PC-3 (cell line): ENCODE results near the gene ATF6.

Experiments used
- EZH2 ChIP-seq: fragments of 300-600 bp; sonication (generic); IDR thresholded peaks from one replicate; pipeline ENCODE4 v1.6.1; 2017; ENCODE audit warnings: antibody characterized with exemption, mild to moderate bottlenecking, low read length; ENCODE audit not compliant: unreplicated experiment
- EZH2phosphoT487 ChIP-seq: fragments of 300-600 bp; sonication (generic); IDR thresholded peaks from 2 replicates; pipeline ENCODE4 v1.6.1; 2018; ENCODE audit warnings: mild to moderate bottlenecking, antibody characterized with exemption, low read length, borderline replicate concordance
- TF ChIP-seq, protein P1 (sequence below): fragments of 300-600 bp; sonication (generic); conservative IDR thresholded peaks from 2 replicates; pipeline ENCODE4 v1.5.1; 2017; ENCODE audit warnings: antibody characterized with exemption, low read depth, mild to moderate bottlenecking, low read length

GRCh38 chr1:162003830-162004215, 237.7 kb downstream of the ATF6 start:
- TF ChIP-seq, protein P1, sequence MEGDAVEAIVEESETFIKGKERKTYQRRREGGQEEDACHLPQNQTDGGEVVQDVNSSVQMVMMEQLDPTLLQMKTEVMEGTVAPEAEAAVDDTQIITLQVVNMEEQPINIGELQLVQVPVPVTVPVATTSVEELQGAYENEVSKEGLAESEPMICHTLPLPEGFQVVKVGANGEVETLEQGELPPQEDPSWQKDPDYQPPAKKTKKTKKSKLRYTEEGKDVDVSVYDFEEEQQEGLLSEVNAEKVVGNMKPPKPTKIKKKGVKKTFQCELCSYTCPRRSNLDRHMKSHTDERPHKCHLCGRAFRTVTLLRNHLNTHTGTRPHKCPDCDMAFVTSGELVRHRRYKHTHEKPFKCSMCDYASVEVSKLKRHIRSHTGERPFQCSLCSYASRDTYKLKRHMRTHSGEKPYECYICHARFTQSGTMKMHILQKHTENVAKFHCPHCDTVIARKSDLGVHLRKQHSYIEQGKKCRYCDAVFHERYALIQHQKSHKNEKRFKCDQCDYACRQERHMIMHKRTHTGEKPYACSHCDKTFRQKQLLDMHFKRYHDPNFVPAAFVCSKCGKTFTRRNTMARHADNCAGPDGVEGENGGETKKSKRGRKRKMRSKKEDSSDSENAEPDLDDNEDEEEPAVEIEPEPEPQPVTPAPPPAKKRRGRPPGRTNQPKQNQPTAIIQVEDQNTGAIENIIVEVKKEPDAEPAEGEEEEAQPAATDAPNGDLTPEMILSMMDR = no peak
- TF ChIP-seq EZH2 = no peak
- no peak for TF ChIP-seq EZH2phosphoT487
